ENCODE results near the gene NBPF19. TPM values are rescaled to one million over a fixed set of nuclear protein-coding genes. Genes with fewer than 3 reads are reported as not detected.
"Not testable (repeated sequence)": the region's sequence is repeated elsewhere in the genome, so short reads cannot be mapped to it uniquely, and the experiment has no call there.

The NBPF19 gene
- polyA plus RNA-seq, 1 donor from 2014 or later, result 4.1 TPM

DNA sequence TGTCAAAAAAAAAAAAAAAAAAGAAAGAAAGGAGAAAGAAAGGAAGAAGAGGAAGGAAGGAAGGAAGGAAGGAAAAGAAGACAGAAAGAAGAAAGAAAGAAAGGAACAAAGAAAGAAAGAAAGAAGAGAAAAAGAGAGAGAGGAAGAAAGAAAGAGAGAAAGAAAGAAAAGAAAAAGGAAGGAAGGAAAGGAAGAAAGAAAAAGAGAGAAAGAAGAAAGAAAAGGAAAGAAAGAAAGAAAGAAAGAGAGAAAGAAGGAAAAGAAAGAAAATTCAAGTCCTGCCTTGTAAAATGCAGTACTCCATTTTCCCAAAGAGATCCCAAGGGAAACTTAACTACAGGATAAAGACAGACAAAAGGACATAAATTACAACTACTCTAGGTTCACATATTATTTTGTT is 97.9 kb downstream of the NBPF19 start:
- not testable (repeated sequence) for H3K27ac ChIP-seq (ENCODE audit: low read length); H2AFZ ChIP-seq (ENCODE audit: low read depth, low read length); H3K4me2 ChIP-seq (ENCODE audit: low read length); H4K20me1 ChIP-seq (ENCODE audit: insufficient read depth); H3K9me2 ChIP-seq (ENCODE audit: insufficient read depth, low read length); H3F3A ChIP-seq (ENCODE audit: insufficient read depth, low read length, poor library complexity, severe bottlenecking); H3K36me3 ChIP-seq (ENCODE audit: insufficient read depth, low read length); H3K9me3 ChIP-seq (ENCODE audit: low read length); H3K27me3 ChIP-seq (ENCODE audit: insufficient read depth, low read depth, low read length); H3K9ac ChIP-seq (ENCODE audit: low read length); H3K4me3 ChIP-seq (ENCODE audit: low read length); H3K79me2 ChIP-seq (replicated peaks; ENCODE audit: insufficient read depth, low read length)

DNA sequence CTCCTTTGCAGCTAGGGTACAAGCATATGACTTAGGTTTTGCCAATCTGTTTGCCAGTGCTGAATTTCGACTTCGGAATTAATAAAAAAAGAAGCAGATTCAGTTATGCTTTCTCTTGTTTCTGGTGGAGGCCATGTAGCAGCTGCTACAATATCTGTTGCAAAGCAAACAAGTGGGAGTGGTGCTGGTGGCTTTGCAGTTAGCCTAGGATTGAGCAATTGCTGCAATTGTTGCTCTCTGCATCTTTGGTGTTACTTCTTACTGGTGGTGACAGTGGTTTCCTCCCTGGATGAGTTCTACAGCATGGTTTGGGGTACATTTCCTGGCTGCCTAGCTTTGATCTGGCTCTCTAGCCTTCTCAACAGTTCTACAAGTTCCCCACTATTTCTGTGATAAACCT is 110.7 kb downstream of the NBPF19 start:
- H2AFZ ChIP-seq (ENCODE audit: low read depth, low read length); H3K9ac ChIP-seq (ENCODE audit: low read length); H4K20me1 ChIP-seq (ENCODE audit: insufficient read depth); H3F3A ChIP-seq (ENCODE audit: insufficient read depth, low read length, poor library complexity, severe bottlenecking); H3K4me2 ChIP-seq (ENCODE audit: low read length); H3K36me3 ChIP-seq (ENCODE audit: insufficient read depth, low read length); H3K9me2 ChIP-seq (ENCODE audit: insufficient read depth, low read length); H3K27me3 ChIP-seq (ENCODE audit: insufficient read depth, low read depth, low read length); H3K4me3 ChIP-seq (ENCODE audit: low read length); H3K27ac ChIP-seq (ENCODE audit: low read length); H3K9me3 ChIP-seq (ENCODE audit: low read length); H3K79me2 ChIP-seq (replicated peaks; ENCODE audit: insufficient read depth, low read length): not testable (repeated sequence)

Other genes starting within 250 kb of the NBPF19 start
- gene PPIAL4C, start 108.8 kb downstream of the NBPF19 start, polyA plus RNA-seq, result not detected in 2 replicates

All from neural cell (in vitro differentiated cells).